Body of pancreas (tissue), 4 donors: ENCODE results near the gene MFAP1. TPM values are rescaled to one million over a fixed set of nuclear protein-coding genes. Genes with fewer than 3 reads are reported as not detected.
A peak's percentile ranks its signal among the peaks of the same experiment; 100 is the strongest.

Experiments
- ATAC-seq: fragments of 150-250 bp; one replicate; pipeline ENCODE4 v1.9.1; 2016
- DNase-seq, 4 donors: peaks; one replicate each; pipeline ENCODE4 v3.0.0-alpha.2; 2019
- H3K27ac ChIP-seq, 4 donors: fragments of 200-600 bp; sonication (generic); 1 replicate in 3 of 4; 2 replicates in 1 of 4; pipeline versions ENCODE4 v1.5.1 to v1.6.1; 2016 to 2019; ENCODE audit warnings: mild to moderate bottlenecking in 1 of 4, mixed read lengths in 1 of 4, moderate library complexity in 1 of 4
- H3K27me3 ChIP-seq, 2 donors: fragments of 200-600 bp; sonication (generic); one replicate each; pipeline ENCODE4 v1.6.0; 2016; ENCODE audit warnings: mild to moderate bottlenecking in 1 of 2
- H3K36me3 ChIP-seq, 2 donors: fragments of 200-600 bp; sonication (generic); replicated peaks in 1 of 2; 2 replicates each; pipeline ENCODE4 v1.5.1; 2016; ENCODE audit warnings: low read depth in 2 of 2; ENCODE audit not compliant: insufficient read depth in 1 of 2
- H3K4me1 ChIP-seq: fragments of 200-600 bp; sonication (generic); one replicate; pipeline ENCODE4 v1.6.0; 2016
- H3K4me3 ChIP-seq, 2 donors: fragments of 200-600 bp; sonication (generic); 1 replicate in 1 of 2; 2 replicates in 1 of 2; pipeline ENCODE4 v1.5.1; 2016 to 2019
- H3K9me3 ChIP-seq, 3 donors: fragments of 200-600 bp; sonication (generic); 1 replicate in 2 of 3; 2 replicates in 1 of 3; pipeline ENCODE4 v1.5.1; 2016
- POLR2A ChIP-seq, 3 donors: fragments of 450-650 bp; IDR thresholded peaks; one replicate each; pipeline ENCODE4 v1.6.1; 2016; ENCODE audit warnings: antibody characterized with exemption in 3 of 3, mild to moderate bottlenecking in 2 of 3
- WGBS, 2 donors: methylation state at CpG; one replicate each; pipeline ENCODE4 v1.1.5; 2017; 5-methylcytosine and 5-hydroxymethylcytosine counted together
- intact Hi-C: fragments of 100-400 bp; cut with DNase I; formaldehyde crosslinking; loops from one replicate; pipeline ENCODE4 v1.15.1; 2023
- total RNA-seq, 2 donors: library from RNA; depleted of rRNA; stranded (reverse); fragments of >200 nt; gene quantifications; one replicate each; pipeline ENCODE4 v1.1.0, GENCODE V29; 2016
- TF ChIP-seq, protein P1 (sequence below), 7 experiments: fragments of 450-650 bp in 4 of 7; fragments of 200-600 bp in 3 of 7; sonication (generic) in 3 of 7; IDR thresholded peaks; one replicate each; pipeline ENCODE4 v1.5.1; 2016 to 2019; ENCODE audit warnings: antibody characterized with exemption in 7 of 7

Gene MFAP1
- total RNA-seq, 2 donors from 2014 or later = 1.6 to 9.9 TPM

- WGBS, 2 donors = 90 to 97% methylated on average over 6 to 8 of the region's 8 CpGs
- TF ChIP-seq, protein P1, sequence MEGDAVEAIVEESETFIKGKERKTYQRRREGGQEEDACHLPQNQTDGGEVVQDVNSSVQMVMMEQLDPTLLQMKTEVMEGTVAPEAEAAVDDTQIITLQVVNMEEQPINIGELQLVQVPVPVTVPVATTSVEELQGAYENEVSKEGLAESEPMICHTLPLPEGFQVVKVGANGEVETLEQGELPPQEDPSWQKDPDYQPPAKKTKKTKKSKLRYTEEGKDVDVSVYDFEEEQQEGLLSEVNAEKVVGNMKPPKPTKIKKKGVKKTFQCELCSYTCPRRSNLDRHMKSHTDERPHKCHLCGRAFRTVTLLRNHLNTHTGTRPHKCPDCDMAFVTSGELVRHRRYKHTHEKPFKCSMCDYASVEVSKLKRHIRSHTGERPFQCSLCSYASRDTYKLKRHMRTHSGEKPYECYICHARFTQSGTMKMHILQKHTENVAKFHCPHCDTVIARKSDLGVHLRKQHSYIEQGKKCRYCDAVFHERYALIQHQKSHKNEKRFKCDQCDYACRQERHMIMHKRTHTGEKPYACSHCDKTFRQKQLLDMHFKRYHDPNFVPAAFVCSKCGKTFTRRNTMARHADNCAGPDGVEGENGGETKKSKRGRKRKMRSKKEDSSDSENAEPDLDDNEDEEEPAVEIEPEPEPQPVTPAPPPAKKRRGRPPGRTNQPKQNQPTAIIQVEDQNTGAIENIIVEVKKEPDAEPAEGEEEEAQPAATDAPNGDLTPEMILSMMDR (IDR thresholded peaks at IDR 0.05) = no peak
- TF ChIP-seq POLR2A (IDR thresholded peaks at IDR 0.05) = no peak
Observed at GRCh38 chr15:43799945-43800285, 24.6 kb downstream of the MFAP1 start, which contains the start of gene SERINC4. TSS of gene SERINC4 (minus strand) at chr15:43800220. CDS start at chr15:43799986, 234 bp downstream.

GRCh38 chr15:43799209-43799944 lies 25.1 kb downstream of the MFAP1 start:
- Histone ChIP-seq H3K4me3 (no peak overlapping the region), H3K4me1 (peaks cover 66% of the 10 kb centered on the region)
- intact Hi-C loops = no loop called here

More at GRCh38 chr15:43799945-43800285, 24.6 kb downstream of the MFAP1 start, which contains the start of gene SERINC4:
- peak within 1 kb of the TSS; percentile 43 to 86 for H3K4me3 ChIP-seq
- peaks cover 60% of the 10 kb centered on the region for H3K4me1 ChIP-seq
- intact Hi-C loops = no loop called here
- no peaks in the 10 kb centered on the region for H3K9me3 ChIP-seq
- ATAC-seq (peak; percentile 1), DNase-seq (no peak)
- H3K27ac ChIP-seq = peak within 1 kb of the TSS; percentile 80 to 94 (median 86)
- H3K36me3 ChIP-seq = peaks cover 0 to 3% of the 10 kb centered on the region in 2 donors
- no peaks in the 10 kb centered on the region for H3K27me3 ChIP-seq

DNA sequence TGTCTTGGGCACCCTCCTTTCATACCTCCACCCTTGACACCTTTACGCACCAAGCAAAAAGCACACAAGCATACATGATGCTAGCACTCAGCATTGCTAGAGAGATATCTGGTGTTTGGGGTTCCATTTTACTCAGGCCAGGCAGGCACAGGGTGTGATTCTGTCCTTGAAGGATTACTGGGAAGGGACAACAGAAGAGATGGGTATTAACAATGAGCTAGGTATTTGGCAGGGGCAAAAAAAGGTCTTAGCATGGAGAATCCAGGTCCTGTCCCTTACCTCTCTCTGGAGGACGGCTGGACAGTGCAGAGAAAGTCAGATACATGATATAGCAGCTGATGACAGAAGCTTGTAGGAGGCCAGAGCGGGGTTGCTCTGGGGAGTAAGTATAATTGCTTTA lies 27.9 kb downstream of the MFAP1 start:
- ATAC-seq = no peak
- Histone ChIP-seq H3K27ac (no peak overlapping the region), H3K36me3 (peaks cover 3 to 7% of the 10 kb centered on the region in 2 donors), H3K4me3 (no peak overlapping the region), H3K4me1 (peaks cover 74% of the 10 kb centered on the region), H3K27me3 (no peaks in the 10 kb centered on the region), H3K9me3 (no peaks in the 10 kb centered on the region)
- intact Hi-C loops = no loop called here
- no peak for DNase-seq
- TF ChIP-seq, protein P1 (IDR thresholded peaks at IDR 0.05) = no peak
- 86 to 92% methylated on average over 3 of the region's 3 CpGs for WGBS, 2 donors

More at GRCh38 chr15:43799209-43799944, 25.1 kb downstream of the MFAP1 start:
- H3K27ac ChIP-seq = peak overlapping the region; percentile 80 to 94 (median 86)
- H3K9me3 ChIP-seq = no peaks in the 10 kb centered on the region
- peaks cover 2 to 3% of the 10 kb centered on the region in 2 donors for H3K36me3 ChIP-seq
- no peaks in the 10 kb centered on the region for H3K27me3 ChIP-seq
- no peak for TF ChIP-seq POLR2A (IDR thresholded peaks at IDR 0.05)
- TF ChIP-seq, protein P1 (IDR thresholded peaks at IDR 0.05) = no peak
- peak in 2 of 4 donors; percentile 17 to 23 for DNase-seq
- no peak for ATAC-seq
- WGBS, 2 donors = 79 to 85% methylated on average over 15 to 16 of the region's 16 CpGs

DNA sequence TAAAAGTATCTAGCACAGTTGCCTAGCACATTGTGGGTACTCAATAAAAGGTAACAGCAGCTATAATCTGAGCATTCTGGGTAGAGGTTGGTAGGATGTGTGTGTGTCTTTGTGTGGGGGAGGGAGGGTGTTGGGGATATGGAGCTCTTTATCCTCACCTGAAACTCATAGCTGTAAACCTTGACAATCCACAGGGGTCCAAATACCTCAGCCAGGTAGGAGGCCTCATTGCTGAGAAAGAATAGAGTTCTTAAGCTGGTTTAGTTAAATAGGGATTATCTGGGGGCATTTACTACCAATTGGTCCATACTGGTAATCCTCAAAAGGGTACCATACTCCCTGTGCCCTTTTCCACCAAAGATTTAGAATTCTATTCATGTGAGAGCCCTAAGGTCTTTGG lies 28.5 kb downstream of the MFAP1 start:
- H3K36me3 ChIP-seq = peaks cover 3 to 7% of the 10 kb centered on the region in 2 donors
- intact Hi-C loops = no loop called here

More for the DNA sequence above, 28.5 kb downstream of the MFAP1 start:
- ATAC-seq = no peak
- Histone ChIP-seq H3K4me1 (peaks cover 73% of the 10 kb centered on the region), H3K27ac (no peak overlapping the region), H3K27me3 (no peaks in the 10 kb centered on the region), H3K4me3 (no peak overlapping the region), H3K9me3 (no peaks in the 10 kb centered on the region)
- no peak for DNase-seq
- TF ChIP-seq POLR2A (IDR thresholded peaks at IDR 0.05) = no peak
- TF ChIP-seq, protein P1 (IDR thresholded peaks at IDR 0.05) = no peak
